GM15510 (cell line): ENCODE results near the gene CES5A.

Experiments
- POLR2A ChIP-seq: IDR thresholded peaks from 3 replicates; pipeline ENCODE4 v1.6.1; 2011; ENCODE audit warnings: borderline replicate concordance; ENCODE audit not compliant: insufficient read length; ENCODE audit errors: extremely low read depth

The CES5A gene, protein sequence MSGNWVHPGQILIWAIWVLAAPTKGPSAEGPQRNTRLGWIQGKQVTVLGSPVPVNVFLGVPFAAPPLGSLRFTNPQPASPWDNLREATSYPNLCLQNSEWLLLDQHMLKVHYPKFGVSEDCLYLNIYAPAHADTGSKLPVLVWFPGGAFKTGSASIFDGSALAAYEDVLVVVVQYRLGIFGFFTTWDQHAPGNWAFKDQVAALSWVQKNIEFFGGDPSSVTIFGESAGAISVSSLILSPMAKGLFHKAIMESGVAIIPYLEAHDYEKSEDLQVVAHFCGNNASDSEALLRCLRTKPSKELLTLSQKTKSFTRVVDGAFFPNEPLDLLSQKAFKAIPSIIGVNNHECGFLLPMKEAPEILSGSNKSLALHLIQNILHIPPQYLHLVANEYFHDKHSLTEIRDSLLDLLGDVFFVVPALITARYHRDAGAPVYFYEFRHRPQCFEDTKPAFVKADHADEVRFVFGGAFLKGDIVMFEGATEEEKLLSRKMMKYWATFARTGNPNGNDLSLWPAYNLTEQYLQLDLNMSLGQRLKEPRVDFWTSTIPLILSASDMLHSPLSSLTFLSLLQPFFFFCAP

DNA sequence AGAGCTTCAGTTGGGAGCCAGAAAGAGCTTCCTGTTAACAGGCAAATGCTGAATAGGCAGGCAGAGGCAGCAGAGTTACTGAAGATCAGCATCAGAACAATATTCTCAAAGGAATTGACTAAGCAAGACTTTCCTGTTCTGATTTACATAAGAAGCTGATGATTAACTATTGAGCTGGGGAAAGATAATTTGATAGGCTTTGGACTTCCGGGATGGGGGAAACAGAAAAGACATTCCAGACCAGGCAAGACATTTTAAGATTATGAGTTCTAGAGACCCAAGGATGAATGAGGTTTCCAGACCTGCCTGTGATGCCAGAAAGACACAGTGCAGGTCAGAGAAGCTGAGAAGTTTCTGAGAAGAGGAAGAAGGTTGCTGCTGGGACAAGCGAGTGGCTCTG is at the start of gene CES5A:
CES5A (minus strand) TSS at position 101 of the 400 bp plus-strand sequence. CDS start 152 bp downstream, outside the sequence.
- TF ChIP-seq POLR2A, result no peak

DNA sequence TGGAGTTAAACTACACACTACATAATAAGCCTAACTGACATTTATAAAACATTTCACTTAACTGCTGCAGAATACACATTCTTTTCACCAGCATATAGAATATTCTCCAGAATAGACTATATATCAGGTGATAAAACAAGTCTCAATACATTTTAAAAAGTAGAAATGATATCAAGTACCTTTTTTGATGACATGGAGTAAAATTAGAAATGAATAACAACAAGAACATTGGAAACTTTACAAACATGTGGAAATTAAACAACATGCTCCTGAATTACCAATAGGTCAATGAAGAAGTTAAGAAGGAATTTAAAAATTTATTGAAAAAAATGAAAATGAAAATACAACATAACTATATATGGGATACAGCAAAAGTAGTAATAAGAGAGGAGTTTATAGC is 47.5 kb upstream of the CES5A start:
- TF ChIP-seq POLR2A, result no peak

GRCh38 chr16:55917373-55918160 is 42.4 kb upstream of the CES5A start:
- no peak for TF ChIP-seq POLR2A

DNA sequence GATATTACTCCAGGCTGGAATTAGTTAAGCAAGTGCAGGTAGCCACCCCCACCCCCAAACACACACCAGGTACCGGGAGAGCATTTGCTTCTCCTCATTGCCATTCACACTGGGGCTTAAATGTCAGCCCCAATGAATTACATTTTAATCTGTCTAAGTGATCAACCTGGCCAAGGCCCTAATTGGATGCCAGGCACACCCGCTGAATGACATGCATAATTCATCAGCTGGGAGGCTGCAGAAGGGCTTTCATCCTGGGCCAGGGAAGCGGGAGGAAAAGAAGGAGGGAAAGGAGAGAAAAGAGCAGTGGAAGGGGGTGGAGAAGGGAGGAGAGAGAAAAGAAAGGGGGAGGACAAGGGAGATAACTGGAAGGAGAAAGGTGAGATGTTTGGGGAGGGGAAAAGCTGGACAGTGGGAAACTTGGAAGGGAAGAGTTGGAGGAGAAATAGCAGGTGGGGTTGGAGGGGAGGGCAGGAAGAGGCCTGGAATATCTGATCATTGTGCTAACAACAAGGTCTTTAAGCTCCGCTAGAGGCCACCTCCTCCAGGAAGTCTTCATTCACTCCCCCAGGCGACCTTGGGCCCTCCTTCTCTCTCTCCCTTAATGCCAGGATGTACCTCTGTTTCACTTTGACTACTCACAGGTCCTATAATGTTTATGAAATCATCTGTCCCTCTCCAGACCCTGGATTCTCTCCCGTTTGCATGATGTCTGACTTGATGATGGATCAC is 40.1 kb upstream of the CES5A start:
- TF ChIP-seq POLR2A, result no peak

DNA sequence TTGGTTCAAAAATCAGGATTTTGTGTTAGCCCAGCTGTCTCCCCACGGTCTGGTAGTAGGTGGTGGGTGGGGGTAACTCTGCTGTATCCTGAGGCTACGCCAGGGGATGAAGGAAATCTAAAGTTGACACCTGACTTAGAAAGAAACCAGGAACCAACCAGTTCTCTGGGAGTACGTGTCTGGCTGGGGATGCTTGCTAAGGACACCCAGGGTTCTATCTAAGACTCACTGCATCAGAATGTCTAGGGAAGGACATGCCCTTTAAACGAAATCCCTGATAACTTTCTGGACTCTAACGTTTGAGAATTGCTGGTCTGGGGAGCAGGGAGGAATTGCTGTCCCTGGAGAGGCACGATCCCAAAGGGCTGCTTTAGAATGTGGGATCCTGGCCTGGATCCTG is 39.2 kb upstream of the CES5A start:
- TF ChIP-seq POLR2A, result no peak

DNA sequence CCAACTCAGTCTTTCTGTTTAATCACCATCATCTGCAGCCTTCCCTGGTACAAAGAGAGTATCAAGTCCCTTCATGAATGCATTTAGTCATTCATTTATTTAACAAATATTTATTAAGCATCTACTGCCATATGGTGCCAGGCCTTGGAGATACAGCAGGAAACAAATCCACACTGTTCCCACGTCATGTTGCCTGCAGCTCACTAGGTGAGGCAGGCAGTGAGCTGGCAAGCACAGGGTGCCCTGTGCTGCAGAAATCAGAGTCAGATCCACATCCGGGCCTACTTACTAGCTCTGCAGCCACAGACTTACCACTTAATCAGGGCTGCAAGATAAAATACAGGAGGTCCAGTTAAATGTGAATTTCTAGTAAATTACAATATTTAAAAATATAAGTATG is 38.5 kb upstream of the CES5A start:
- TF ChIP-seq POLR2A, result no peak

DNA sequence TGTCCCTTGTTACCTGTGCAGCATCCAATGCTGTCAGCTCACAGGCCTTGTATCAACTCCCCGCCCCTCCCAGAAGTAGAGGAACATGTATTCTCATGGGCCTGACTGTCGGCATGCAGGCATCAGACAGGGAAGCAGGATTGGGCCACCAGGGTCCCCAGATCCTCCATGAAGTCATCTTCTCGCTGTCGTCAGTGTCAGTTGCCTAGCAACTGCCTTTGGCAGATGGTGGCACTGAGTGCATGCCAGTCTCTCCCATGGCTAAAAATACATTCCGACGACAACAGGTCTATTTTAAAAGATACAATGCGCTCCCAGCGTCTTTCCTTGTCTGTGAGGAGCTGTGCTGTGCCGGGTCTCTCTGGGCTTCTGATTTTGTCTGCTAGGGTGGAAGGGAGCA is 36.8 kb upstream of the CES5A start:
- no peak for TF ChIP-seq POLR2A

DNA sequence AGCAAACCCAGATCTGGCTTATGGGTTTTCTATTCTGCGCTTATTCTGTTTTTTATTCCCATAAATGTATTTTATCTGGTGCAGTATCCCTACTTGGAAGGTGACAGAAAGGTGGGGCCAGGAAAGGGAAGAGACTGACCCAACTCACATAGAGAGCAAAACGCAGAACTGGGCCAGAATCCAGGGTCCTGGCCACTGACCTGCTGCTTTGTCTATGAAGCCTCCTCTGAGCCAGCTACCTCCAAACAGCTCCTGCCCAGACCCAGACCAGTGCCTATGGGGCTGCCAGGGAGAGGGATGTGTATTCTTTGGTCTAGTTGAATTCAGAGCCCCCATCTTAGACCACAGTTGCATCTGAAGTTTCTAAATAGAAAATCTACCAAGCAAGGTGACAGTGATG is 36.4 kb upstream of the CES5A start:
- no peak for TF ChIP-seq POLR2A

- TF ChIP-seq POLR2A, result no peak
These were observed 34.7 kb upstream of the CES5A start for GRCh38 chr16:55909876-55910275.

DNA sequence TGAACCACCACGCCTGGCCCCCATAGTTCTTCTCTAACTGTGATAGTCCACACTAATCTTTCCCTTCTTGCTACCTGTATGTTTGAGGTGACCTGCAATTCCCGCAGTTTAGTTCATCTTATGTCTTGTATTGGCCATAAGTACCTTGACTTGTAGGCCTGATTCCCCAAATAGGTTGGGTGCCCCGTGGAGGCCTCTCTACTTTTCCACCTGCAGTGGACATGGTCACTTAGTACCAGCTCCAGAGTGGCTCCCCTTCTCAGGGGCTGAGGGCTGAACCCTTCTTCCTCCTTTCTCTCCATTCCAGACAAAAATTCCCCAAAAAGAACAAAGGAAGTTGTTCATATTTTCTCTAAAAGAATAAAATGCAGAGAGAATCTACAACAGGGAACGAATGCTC is 33.5 kb upstream of the CES5A start:
- TF ChIP-seq POLR2A, result no peak

GRCh38 chr16:55907661-55908060 is 32.5 kb upstream of the CES5A start:
- TF ChIP-seq POLR2A, result no peak

DNA sequence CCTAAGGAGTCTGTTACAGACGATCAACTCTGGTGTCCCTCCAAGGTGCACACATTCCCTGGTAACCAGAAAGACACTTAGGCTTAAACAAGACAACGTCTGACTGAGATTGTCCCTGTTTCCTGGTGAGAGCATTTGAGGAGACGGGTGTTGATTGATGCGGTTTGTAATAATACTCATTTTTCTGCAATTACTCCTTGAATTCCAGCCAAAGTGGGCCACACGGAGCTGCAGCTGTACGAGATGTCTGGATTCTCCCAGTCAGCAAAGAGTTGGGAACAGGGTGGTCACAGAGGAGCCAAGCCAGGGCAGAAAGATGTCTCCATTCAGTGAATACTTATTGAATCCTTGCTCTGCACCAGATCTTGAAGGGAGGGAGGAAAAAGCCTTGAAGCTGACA is 30.9 kb upstream of the CES5A start:
- no peak for TF ChIP-seq POLR2A

DNA sequence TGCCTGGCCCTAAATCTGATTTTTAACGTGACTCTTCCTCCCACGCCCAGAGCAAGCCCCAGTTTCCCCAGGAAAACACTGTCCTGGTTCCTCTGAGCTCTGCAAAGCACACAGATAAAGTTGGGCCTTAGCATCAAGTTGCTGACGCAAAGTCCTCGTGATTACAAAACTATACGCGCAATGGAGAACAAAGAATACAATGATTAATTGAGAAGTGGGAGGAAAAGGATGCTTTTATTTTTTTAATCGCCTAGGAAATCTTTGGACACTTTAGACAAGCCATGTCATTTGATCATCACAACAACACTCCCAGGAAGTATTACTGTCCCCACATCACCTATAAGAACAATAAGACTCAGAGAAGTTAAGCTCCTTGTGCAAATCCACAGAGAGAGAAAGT is 30.5 kb upstream of the CES5A start:
- no peak for TF ChIP-seq POLR2A

- no peak for TF ChIP-seq POLR2A
These were observed 26.5 kb upstream of the CES5A start for GRCh38 chr16:55901566-55902217.
